OCI-LY7 (cell line): ENCODE results near the gene SECTM1. TPM values are rescaled to one million over a fixed set of nuclear protein-coding genes. Genes with fewer than 3 reads are reported as not detected.

ENCODE experiments used
- BruUV-seq: library from RNA; stranded (reverse); fragments of 400-500 nt; replicated peaks from 2 replicates; lab custom pipeline; 2021; lab: Mats Ljungman, UMichigan
- CTCF ChIA-PET: fragments of 300-600 bp; sonication (Branson Sonifier 250); formaldehyde crosslinking; loops from one replicate; lab custom pipeline; 2022; ENCODE audit warnings: antibody characterized with exemption; ENCODE audit not compliant: unreplicated experiment; lab: Charles Lee
- POLR2A ChIA-PET: fragments of 300-600 bp; sonication (Branson Sonifier 250); formaldehyde crosslinking; loops from one replicate; lab custom pipeline; 2022; ENCODE audit warnings: antibody characterized with exemption; lab: Charles Lee
- DNase-seq: peaks from one replicate; pipeline ENCODE4 v3.0.0-alpha.2; 2015; ENCODE audit warnings: low spot score
- H2AFZ ChIP-seq: fragments of 200-600 bp; sonication (generic), shearing (Covaris generic); 2 replicates; pipeline ENCODE4 v1.6.1; 2014; ENCODE audit warnings: mild to moderate bottlenecking, antibody characterized with exemption, low read length, moderate library complexity
- H3K27ac ChIP-seq: fragments of 200-600 bp; sonication (generic); 2 replicates; pipeline ENCODE4 v1.5.1; 2014; ENCODE audit warnings: mixed run types, low read depth, mild to moderate bottlenecking, moderate library complexity, low read length, inconsistent platforms; ENCODE audit not compliant: poor library complexity, severe bottlenecking
- H3K36me3 ChIP-seq: fragments of 200-600 bp; sonication (generic); 2 replicates; pipeline ENCODE4 v1.6.1; 2014; ENCODE audit warnings: mild to moderate bottlenecking, antibody characterized with exemption, low read length, moderate library complexity, mixed read lengths; ENCODE audit not compliant: insufficient read depth
- H3K4me1 ChIP-seq: fragments of 200-600 bp; sonication (generic); 2 replicates; pipeline ENCODE4 v1.5.1; 2014; ENCODE audit warnings: mild to moderate bottlenecking, low read length; ENCODE audit not compliant: insufficient read depth, poor library complexity, severe bottlenecking
- H3K4me2 ChIP-seq: fragments of 200-600 bp; sonication (generic); 2 replicates; pipeline ENCODE4 v1.6.1; 2014; ENCODE audit warnings: mild to moderate bottlenecking, low read length
- H3K4me3 ChIP-seq: fragments of 200-600 bp; sonication (generic); 2 replicates; pipeline ENCODE4 v1.5.1; 2014; ENCODE audit warnings: mild to moderate bottlenecking, low read depth, low read length; ENCODE audit not compliant: poor library complexity, severe bottlenecking
- H3K79me2 ChIP-seq: fragments of 200-600 bp; sonication (generic); 2 replicates; pipeline ENCODE4 v1.6.1; 2016; ENCODE audit warnings: low read depth, mild to moderate bottlenecking, low read length, moderate library complexity, mixed read lengths; ENCODE audit not compliant: insufficient read depth
- H3K9me2 ChIP-seq: fragments of 200-600 bp; sonication (generic); 2 replicates; pipeline ENCODE4 v1.6.1; 2016; ENCODE audit warnings: mild to moderate bottlenecking, low read length, mixed read lengths; ENCODE audit not compliant: insufficient read depth
- H3K9me3 ChIP-seq: fragments of 200-600 bp; sonication (generic); 2 replicates; pipeline ENCODE4 v1.6.1; 2014; ENCODE audit warnings: mild to moderate bottlenecking, mixed run types, low read length, mixed read lengths
- H4K20me1 ChIP-seq: fragments of 200-600 bp; sonication (generic); 2 replicates; pipeline ENCODE4 v1.6.1; 2014; ENCODE audit warnings: mild to moderate bottlenecking, antibody characterized with exemption, low read length, moderate library complexity, mixed read lengths; ENCODE audit not compliant: insufficient read depth
- CTCF ChIP-seq: fragments of 200-600 bp; sonication (generic); conservative IDR thresholded peaks from 2 replicates; pipeline ENCODE4 v1.5.1; 2014; ENCODE audit warnings: mild to moderate bottlenecking, antibody characterized with exemption, low read length, moderate library complexity, mixed read lengths
- EZH2phosphoT487 ChIP-seq: fragments of 200-600 bp; sonication (generic); IDR thresholded peaks from 2 replicates; pipeline ENCODE4 v1.6.1; 2018; ENCODE audit warnings: low read depth, borderline replicate concordance, mild to moderate bottlenecking, mixed run types, antibody characterized with exemption, low read length, moderate library complexity, mixed read lengths
- intact Hi-C: fragments of 100-400 bp; cut with micrococcal nuclease; formaldehyde crosslinking; loops from one replicate; pipeline ENCODE4 v1.10.0; 2022; ENCODE audit not compliant: unreplicated experiment
- total RNA-seq, 2 experiments: library from RNA; depleted of rRNA in 1 of 2; stranded (reverse); fragments of >200 nt in 1 of 2; shearing (Covaris generic) in 1 of 2; gene quantifications; 2 replicates each; pipeline ENCODE4 v1.2.3, GENCODE V29; 2014 to 2022

SECTM1 gene
- total RNA-seq, 2 experiments from 2014 or later, result not detected

GRCh38 chr17:82276938-82277337 lies 56.6 kb downstream of the SECTM1 start:
- ChIA-PET CTCF (no interaction called here), POLR2A (no interaction called here)
- TF ChIP-seq EZH2phosphoT487 (no peak), CTCF (no peak)
- Histone ChIP-seq H3K4me3 (no peak overlapping the region), H3K9me3 (no peaks in the 10 kb centered on the region), H3K9me2 (no peaks in the 10 kb centered on the region), H3K4me1 (peaks cover 12% of the 10 kb centered on the region), H3K4me2 (no peak overlapping the region), H3K27ac (no peak overlapping the region), H3K79me2 (peaks cover 11% of the 10 kb centered on the region), H4K20me1 (peaks cover 6% of the 10 kb centered on the region; the same call in 1 of the 2 replicates), H3K36me3 (peaks cover 3% of the 10 kb centered on the region), H2AFZ (no peak overlapping the region)
- no TSS peak for BruUV-seq
- no peak for DNase-seq
- intact Hi-C loops, result no loop called here

- Histone ChIP-seq H3K79me2 (peaks cover 27% of the 10 kb centered on the region), H3K9me3 (no peaks in the 10 kb centered on the region), H4K20me1 (peaks cover 14% of the 10 kb centered on the region), H3K9me2 (no peaks in the 10 kb centered on the region), H3K4me2 (no peak overlapping the region), H2AFZ (no peak overlapping the region), H3K36me3 (peaks cover 18% of the 10 kb centered on the region), H3K27ac (no peak overlapping the region), H3K4me1 (peaks cover 17% of the 10 kb centered on the region), H3K4me3 (no peak overlapping the region)
- CTCF ChIA-PET, result no interaction called here
- no TSS peak for BruUV-seq
- intact Hi-C loops, result no loop called here
- no peak for DNase-seq
- POLR2A ChIA-PET, result interaction anchor here (0.7 kb wide), 1 partner anchor 17 kb away, joined by 3 read pairs; no protein-coding TSS in a partner anchor
- TF ChIP-seq EZH2phosphoT487, result no peak
- TF ChIP-seq CTCF, result no peak; the same call in 1 of the 2 replicates
Measured at GRCh38 chr17:82275326-82275725, 58.2 kb downstream of the SECTM1 start.
